Neutrophil (primary cell): ENCODE data around the gene IRF2BP2.

Source experiments
- H3K27ac ChIP-seq: fragments of 200-600 bp; sonication (generic); 2 replicates; pipeline ENCODE4 v1.5.1; 2016; ENCODE audit warnings: mild to moderate bottlenecking, moderate library complexity
- H3K27me3 ChIP-seq: fragments of 200-600 bp; sonication (generic); 2 replicates; pipeline ENCODE4 v1.6.0; 2016; ENCODE audit warnings: mild to moderate bottlenecking
- H3K36me3 ChIP-seq: fragments of 200-600 bp; sonication (generic); 2 replicates; pipeline ENCODE4 v1.5.1; 2017
- H3K4me1 ChIP-seq, 2 experiments: fragments of 200-600 bp in 1 of 2; sonication (generic) in 1 of 2; 1 replicate in 1 of 2; 2 replicates in 1 of 2; pipeline versions ENCODE4 v1.5.1 to v1.6.1; 2013 to 2016; ENCODE audit warnings: low read depth in 1 of 2, low read length in 1 of 2, mild to moderate bottlenecking in 1 of 2, moderate library complexity in 1 of 2; ENCODE audit not compliant: control insufficient read depth in 1 of 2, insufficient read depth in 1 of 2
- H3K4me3 ChIP-seq, 2 experiments: fragments of 200-600 bp in 1 of 2; sonication (generic) in 1 of 2; 1 replicate in 1 of 2; 2 replicates in 1 of 2; pipeline ENCODE4 v1.5.1; 2013 to 2016; ENCODE audit warnings: low read depth in 1 of 2, low read length in 1 of 2, mild to moderate bottlenecking in 1 of 2, moderate library complexity in 1 of 2
- H3K9me3 ChIP-seq: fragments of 200-600 bp; sonication (generic); 2 replicates; pipeline ENCODE4 v1.5.1; 2016
- CTCF ChIP-seq: fragments of 200-600 bp; sonication (generic); IDR thresholded peaks from 2 replicates; pipeline ENCODE4 v1.5.1; 2016; ENCODE audit warnings: antibody characterized with exemption

IRF2BP2 gene

GRCh38 chr1:234584926-234585325 lies 25.1 kb downstream of the IRF2BP2 start:
- H3K4me1 ChIP-seq: no peaks in the 10 kb centered on the region
- no peak for TF ChIP-seq CTCF
- H3K27me3 ChIP-seq: no peaks in the 10 kb centered on the region
- H3K4me3 ChIP-seq: no peak overlapping the region
- H3K27ac ChIP-seq: no peak overlapping the region
- H3K9me3 ChIP-seq: no peaks in the 10 kb centered on the region
- no peaks in the 10 kb centered on the region for H3K36me3 ChIP-seq

GRCh38 chr1:234584420-234584805 lies 25.6 kb downstream of the IRF2BP2 start:
- Histone ChIP-seq H3K36me3 (no peaks in the 10 kb centered on the region), H3K27me3 (no peaks in the 10 kb centered on the region), H3K4me3 (no peak overlapping the region), H3K9me3 (no peaks in the 10 kb centered on the region), H3K27ac (no peak overlapping the region), H3K4me1 (no peaks in the 10 kb centered on the region)
- no peak for TF ChIP-seq CTCF

GRCh38 chr1:234583755-234584419 lies 26.1 kb downstream of the IRF2BP2 start:
- H3K4me3 ChIP-seq: no peak overlapping the region
- no peaks in the 10 kb centered on the region for H3K27me3 ChIP-seq
- H3K9me3 ChIP-seq: no peaks in the 10 kb centered on the region
- TF ChIP-seq CTCF: no peak
- H3K4me1 ChIP-seq: no peaks in the 10 kb centered on the region
- no peak overlapping the region for H3K27ac ChIP-seq
- H3K36me3 ChIP-seq: no peaks in the 10 kb centered on the region

GRCh38 chr1:234582681-234583301 lies 27.2 kb downstream of the IRF2BP2 start:
- Histone ChIP-seq H3K4me3 (no peak overlapping the region), H3K27me3 (no peaks in the 10 kb centered on the region), H3K9me3 (no peaks in the 10 kb centered on the region), H3K27ac (no peak overlapping the region), H3K4me1 (no peaks in the 10 kb centered on the region), H3K36me3 (no peaks in the 10 kb centered on the region)
- TF ChIP-seq CTCF: no peak

- no peaks in the 10 kb centered on the region for H3K27me3 ChIP-seq
Observed at GRCh38 chr1:234582186-234582585, 27.8 kb downstream of the IRF2BP2 start.

More at GRCh38 chr1:234582186-234582585, 27.8 kb downstream of the IRF2BP2 start:
- TF ChIP-seq CTCF: no peak
- Histone ChIP-seq H3K9me3 (no peaks in the 10 kb centered on the region), H3K4me1 (no peaks in the 10 kb centered on the region), H3K27ac (no peak overlapping the region), H3K4me3 (no peak overlapping the region), H3K36me3 (no peaks in the 10 kb centered on the region)
